ENCODE data around the gene NAV2. TPM values are rescaled to one million over a fixed set of nuclear protein-coding genes. Genes with fewer than 3 reads are reported as not detected.
A peak's percentile ranks its signal among the peaks of the same experiment; 100 is the strongest.

The NAV2 gene
- total RNA-seq, 1 experiment from 2014 or later: 46.3 TPM

DNA sequence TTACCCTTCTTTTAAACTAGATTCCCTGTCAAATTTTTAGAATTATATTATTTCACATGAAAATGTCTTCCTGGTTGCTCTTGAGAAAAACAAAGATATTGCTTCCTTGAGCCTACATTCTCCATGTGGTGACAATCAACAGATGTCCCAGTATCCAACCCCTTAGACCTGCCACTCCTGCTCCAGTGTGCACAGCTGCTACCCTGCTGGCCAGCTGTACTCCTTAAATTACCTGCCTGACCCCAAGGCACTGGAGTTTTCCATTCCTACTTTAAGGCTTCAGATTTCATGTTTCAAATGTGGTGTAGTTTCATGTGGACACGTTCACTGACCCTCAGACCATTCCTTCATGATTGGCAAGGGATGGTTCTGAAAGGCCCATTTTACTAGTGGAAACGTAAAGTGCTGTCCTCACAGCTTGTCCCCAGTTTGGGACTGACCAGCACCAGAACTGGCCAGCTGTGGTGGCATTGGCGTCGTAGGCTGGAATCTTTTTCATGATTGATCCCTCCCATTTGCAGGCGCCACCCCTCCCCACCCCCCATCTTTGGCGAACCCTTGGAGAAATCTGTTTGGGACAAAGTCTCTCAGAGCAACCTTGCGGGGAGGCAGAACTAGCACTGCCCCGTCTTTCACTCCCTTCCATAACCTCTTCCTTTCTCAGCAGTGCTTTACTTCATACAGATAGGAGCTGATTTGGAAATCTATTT is 324.1 kb downstream of the NAV2 start:
- no peak overlapping the region for H3T11ph ChIP-seq (ENCODE audit: low read length)
- no peak overlapping the region for H3K9ac ChIP-seq (ENCODE audit: extremely low read depth, insufficient read length, low read length)
- H2BK12ac ChIP-seq (ENCODE audit: insufficient read length, low read depth, low read length): no peak overlapping the region
- H4K91ac ChIP-seq (ENCODE audit: insufficient read length, low read depth, low read length): no peak overlapping the region
- no peak overlapping the region for H3K14ac ChIP-seq (ENCODE audit: insufficient read depth, low read length)
- H3K27ac Mint-ChIP-seq: peak overlapping the region in 2 of 3 experiments; percentile 7 to 57; a peak in 3 of 7 replicates
- DNase-seq: no peak
- H3K4ac ChIP-seq (ENCODE audit: low read depth, low read length): no peak overlapping the region
- H2BK20ac ChIP-seq (ENCODE audit: low read depth, low read length, poor library complexity, severe bottlenecking): no peak overlapping the region
- no peak overlapping the region for H3K27ac ChIP-seq (ENCODE audit: insufficient read length, low read depth, low read length)
- H3K79me2 ChIP-seq (ENCODE audit: insufficient read depth, low read length): peaks cover 4% of the 10 kb centered on the region; the same call in 1 of the 2 replicates
- H3K4me3 Mint-ChIP-seq: no peak overlapping the region
- H3K4me1 ChIP-seq (ENCODE audit: insufficient read depth, low read length): peaks cover 24% of the 10 kb centered on the region; the same call in 1 of the 2 replicates
- no peaks in the 10 kb centered on the region for H3K9me3 Mint-ChIP-seq
- TF ChIP-seq, protein P1, sequence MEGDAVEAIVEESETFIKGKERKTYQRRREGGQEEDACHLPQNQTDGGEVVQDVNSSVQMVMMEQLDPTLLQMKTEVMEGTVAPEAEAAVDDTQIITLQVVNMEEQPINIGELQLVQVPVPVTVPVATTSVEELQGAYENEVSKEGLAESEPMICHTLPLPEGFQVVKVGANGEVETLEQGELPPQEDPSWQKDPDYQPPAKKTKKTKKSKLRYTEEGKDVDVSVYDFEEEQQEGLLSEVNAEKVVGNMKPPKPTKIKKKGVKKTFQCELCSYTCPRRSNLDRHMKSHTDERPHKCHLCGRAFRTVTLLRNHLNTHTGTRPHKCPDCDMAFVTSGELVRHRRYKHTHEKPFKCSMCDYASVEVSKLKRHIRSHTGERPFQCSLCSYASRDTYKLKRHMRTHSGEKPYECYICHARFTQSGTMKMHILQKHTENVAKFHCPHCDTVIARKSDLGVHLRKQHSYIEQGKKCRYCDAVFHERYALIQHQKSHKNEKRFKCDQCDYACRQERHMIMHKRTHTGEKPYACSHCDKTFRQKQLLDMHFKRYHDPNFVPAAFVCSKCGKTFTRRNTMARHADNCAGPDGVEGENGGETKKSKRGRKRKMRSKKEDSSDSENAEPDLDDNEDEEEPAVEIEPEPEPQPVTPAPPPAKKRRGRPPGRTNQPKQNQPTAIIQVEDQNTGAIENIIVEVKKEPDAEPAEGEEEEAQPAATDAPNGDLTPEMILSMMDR (conservative IDR thresholded peaks at IDR 0.05): no peak
- peaks cover 51 to 63% of the 10 kb centered on the region in 2 experiments for H3K4me1 Mint-ChIP-seq
- H2BK15ac ChIP-seq (ENCODE audit: low read depth, low read length): no peak overlapping the region
- H3K27me3 ChIP-seq (ENCODE audit: insufficient read depth, low read length): no peaks in the 10 kb centered on the region; the same call in 1 of the 2 replicates
- no peak overlapping the region for H4K8ac ChIP-seq (replicated peaks; ENCODE audit: insufficient read length, low read depth, low read length)
- H3K79me1 ChIP-seq (ENCODE audit: insufficient read depth, low read depth, low read length, poor library complexity, severe bottlenecking): no peaks in the 10 kb centered on the region
- no peak overlapping the region for H2AFZ ChIP-seq (ENCODE audit: low read length)
- no peak overlapping the region for H3K4me2 ChIP-seq (ENCODE audit: insufficient read depth, insufficient read length, low read length)
- H3K18ac ChIP-seq (ENCODE audit: insufficient read length, low read depth, low read length): no peak overlapping the region
- H4K20me1 ChIP-seq (ENCODE audit: control insufficient read depth, insufficient read depth, insufficient read length): no peaks in the 10 kb centered on the region
- WGBS (ENCODE audit: extremely low coverage, insufficient read length, low lambda C conversion rate): no CpG with 5 or more reads among the region's 8 CpGs
- no peak overlapping the region for H2AK5ac ChIP-seq (ENCODE audit: insufficient read length, low read length)
- no peaks in the 10 kb centered on the region for H3K9me3 ChIP-seq (ENCODE audit: control insufficient read depth, low read depth, low read length)
- H3K23me2 ChIP-seq (ENCODE audit: insufficient read length, low read depth, low read length, poor library complexity, severe bottlenecking): no peaks in the 10 kb centered on the region
- H2BK120ac ChIP-seq (ENCODE audit: low read depth, low read length, poor library complexity, severe bottlenecking): no peak overlapping the region
- H3K56ac ChIP-seq (ENCODE audit: insufficient read length, low read depth, low read length): no peak overlapping the region
- no peak overlapping the region for H2BK5ac ChIP-seq (ENCODE audit: insufficient read length, low read length)
- peaks cover 35 to 52% (median 48%) of the 10 kb centered on the region in 3 experiments; a peak in 6 of 7 replicates for H3K36me3 Mint-ChIP-seq (ENCODE audit: insufficient read depth in 1 of 3, low read depth in 3 of 3)
- no peak overlapping the region for H3K23ac ChIP-seq (ENCODE audit: insufficient read length, low read depth, low read length)
- peaks cover 7% of the 10 kb centered on the region for H3K27me3 Mint-ChIP-seq (ENCODE audit: low read depth)
- no peak overlapping the region for H4K5ac ChIP-seq (ENCODE audit: insufficient read length, low read depth, low read length)
